Stomach (tissue), 9 donors: ENCODE results near the gene PIANP. TPM values are rescaled to one million over a fixed set of nuclear protein-coding genes. Genes with fewer than 3 reads are reported as not detected.

ENCODE experiments used
- DNase-seq, 2 donors: peaks; one replicate each; pipeline versions ENCODE4 v3.0.0 to v3.0.0-alpha.2; 2013 to 2019
- H3K27ac ChIP-seq, 5 donors: fragments of 200-600 bp in 4 of 5; sonication (generic) in 4 of 5; one replicate each; pipeline ENCODE4 v1.5.1; 2013 to 2019; ENCODE audit warnings: mild to moderate bottlenecking in 1 of 5, moderate library complexity in 1 of 5
- H3K27me3 ChIP-seq, 3 donors: fragments of 200-600 bp; sonication (generic); one replicate each; pipeline ENCODE4 v1.5.1; 2017 to 2019; ENCODE audit warnings: mixed run types in 1 of 3
- H3K36me3 ChIP-seq, 4 donors: fragments of 200-600 bp; sonication (generic); 1 replicate in 3 of 4; 2 replicates in 1 of 4; pipeline ENCODE4 v1.5.1; 2016 to 2019
- H3K4me1 ChIP-seq, 4 donors: fragments of 200-600 bp; sonication (generic); one replicate each; pipeline ENCODE4 v1.5.1; 2016 to 2019
- H3K4me3 ChIP-seq, 4 donors: fragments of 200-600 bp; sonication (generic) in 3 of 4; one replicate each; pipeline ENCODE4 v1.5.1; 2016 to 2019; ENCODE audit warnings: mild to moderate bottlenecking in 1 of 4
- H3K9me3 ChIP-seq, 4 donors: fragments of 200-600 bp; sonication (generic); one replicate each; pipeline ENCODE4 v1.5.1; 2016 to 2019
- EP300 ChIP-seq: sonication (generic); formaldehyde crosslinking; IDR thresholded peaks from one replicate; pipeline ENCODE4 v1.6.1; 2017; ENCODE audit warnings: antibody characterized with exemption
- POLR2A ChIP-seq, 4 donors: fragments of 450-650 bp; IDR thresholded peaks; one replicate each; pipeline ENCODE4 v1.6.1; 2016; ENCODE audit warnings: antibody characterized with exemption in 4 of 4, control low read depth in 2 of 4, mild to moderate bottlenecking in 1 of 4, moderate library complexity in 1 of 4
- POLR2AphosphoS5 ChIP-seq, 3 donors: sonication (generic); formaldehyde crosslinking; IDR thresholded peaks; one replicate each; pipeline ENCODE4 v1.6.1; 2016; ENCODE audit warnings: antibody characterized with exemption in 3 of 3
- WGBS, 5 donors: extraction: QIAGEN DNeasy Blood & Tissue Kit in 3 of 5; methylation state at CpG; one replicate each; pipeline versions ENCODE4 v1.1.5 to v1.1.7; 2013 to 2018; 5-methylcytosine and 5-hydroxymethylcytosine counted together
- intact Hi-C: fragments of 100-400 bp; cut with DNase I; formaldehyde crosslinking; loops from one replicate; pipeline ENCODE4 v1.15.1; 2023; ENCODE audit warnings: low total_unique reads
- polyA plus RNA-seq, 3 donors: library from polyadenylated mRNA; stranded (reverse); fragments of 200-250 nt; gene quantifications; one replicate each; pipeline ENCODE4 v1.2.3, GENCODE V29; 2013
- total RNA-seq, 5 donors: library from RNA; depleted of rRNA; stranded (reverse); fragments of >200 nt; gene quantifications; one replicate each; pipeline versions ENCODE4 v1.1.0 to v1.2.3, GENCODE V29; 2014 to 2016
- TF ChIP-seq, protein P1 (sequence below), 7 experiments: fragments of 450-650 bp in 4 of 7; fragments of 200-600 bp in 3 of 7; sonication (generic) in 3 of 7; IDR thresholded peaks; one replicate each; pipeline ENCODE4 v1.5.1; 2016 to 2019; ENCODE audit warnings: antibody characterized with exemption in 7 of 7, control low read depth in 2 of 7, mild to moderate bottlenecking in 1 of 7
- donor health status: healthy with polysubstance abuse.
- donor health status: Bipolar disorder and iron deficiency.
- donor health status: healthy.

PIANP gene
- total and polyA plus RNA-seq, 8 donors: 0.14 to 1.7 (median 0.50) TPM; not detected in 3

DNA sequence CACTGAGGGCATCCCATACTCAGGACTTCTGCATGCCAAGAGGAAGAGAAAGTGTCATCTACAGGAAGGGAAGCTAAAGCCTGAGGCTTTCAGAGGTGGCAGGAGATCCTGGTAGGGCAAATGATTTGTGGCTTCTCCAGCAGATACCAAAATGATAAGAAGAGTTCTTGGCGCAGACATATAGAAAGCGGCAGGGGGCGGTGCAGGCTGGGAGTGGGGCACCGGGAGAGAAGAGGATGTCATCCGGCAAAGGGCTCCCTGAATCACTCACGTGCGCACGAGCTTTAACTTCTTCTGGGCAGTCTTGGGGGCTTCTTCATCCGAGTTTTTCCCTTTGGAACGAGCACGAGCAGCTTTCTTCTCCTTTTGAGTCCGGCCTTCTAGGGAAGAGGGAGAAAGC, 48.2 kb downstream of the PIANP start:
- H3K27ac ChIP-seq: peak overlapping the region in 1 of 5 donors; percentile 15
- TF ChIP-seq, protein P1, sequence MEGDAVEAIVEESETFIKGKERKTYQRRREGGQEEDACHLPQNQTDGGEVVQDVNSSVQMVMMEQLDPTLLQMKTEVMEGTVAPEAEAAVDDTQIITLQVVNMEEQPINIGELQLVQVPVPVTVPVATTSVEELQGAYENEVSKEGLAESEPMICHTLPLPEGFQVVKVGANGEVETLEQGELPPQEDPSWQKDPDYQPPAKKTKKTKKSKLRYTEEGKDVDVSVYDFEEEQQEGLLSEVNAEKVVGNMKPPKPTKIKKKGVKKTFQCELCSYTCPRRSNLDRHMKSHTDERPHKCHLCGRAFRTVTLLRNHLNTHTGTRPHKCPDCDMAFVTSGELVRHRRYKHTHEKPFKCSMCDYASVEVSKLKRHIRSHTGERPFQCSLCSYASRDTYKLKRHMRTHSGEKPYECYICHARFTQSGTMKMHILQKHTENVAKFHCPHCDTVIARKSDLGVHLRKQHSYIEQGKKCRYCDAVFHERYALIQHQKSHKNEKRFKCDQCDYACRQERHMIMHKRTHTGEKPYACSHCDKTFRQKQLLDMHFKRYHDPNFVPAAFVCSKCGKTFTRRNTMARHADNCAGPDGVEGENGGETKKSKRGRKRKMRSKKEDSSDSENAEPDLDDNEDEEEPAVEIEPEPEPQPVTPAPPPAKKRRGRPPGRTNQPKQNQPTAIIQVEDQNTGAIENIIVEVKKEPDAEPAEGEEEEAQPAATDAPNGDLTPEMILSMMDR (IDR thresholded peaks at IDR 0.05): no peak
- TF ChIP-seq POLR2A (IDR thresholded peaks at IDR 0.05): no peak
- no peak for TF ChIP-seq EP300
- TF ChIP-seq POLR2AphosphoS5 (IDR thresholded peaks at IDR 0.05): no peak
- H3K4me1 ChIP-seq: peaks cover 0 to 14% (median 4%) of the 10 kb centered on the region in 4 donors
- WGBS, 5 donors: 85 to 95% (median 90%) methylated on average over 11 to 12 of the region's 12 CpGs
- intact Hi-C loops: no loop called here
- peaks cover 61 to 96% (median 95%) of the 10 kb centered on the region in 4 donors for H3K36me3 ChIP-seq
- H3K9me3 ChIP-seq: no peaks in the 10 kb centered on the region
- H3K4me3 ChIP-seq: no peak overlapping the region
- no peak for DNase-seq
- H3K27me3 ChIP-seq: no peaks in the 10 kb centered on the region

DNA sequence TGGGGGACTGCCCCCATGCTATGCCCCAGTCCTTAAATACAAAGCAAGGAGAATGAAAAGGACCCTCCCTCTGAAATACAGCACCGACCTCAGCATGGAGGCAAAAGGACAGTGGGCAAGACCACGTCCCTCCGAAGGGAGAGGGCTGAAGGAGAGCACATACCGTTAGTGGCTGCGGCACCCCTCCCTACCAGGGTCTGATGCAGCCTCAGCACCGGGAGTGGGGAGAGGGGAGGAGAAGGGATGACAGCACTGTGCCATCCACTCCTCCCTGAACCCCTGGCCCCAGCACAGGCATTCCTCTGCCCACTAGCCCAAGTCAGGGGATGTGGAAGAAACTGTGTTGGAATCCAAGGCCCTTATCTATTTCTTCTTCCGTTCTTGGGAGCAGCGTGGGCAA, 49.8 kb downstream of the PIANP start:
- Histone ChIP-seq H3K27me3 (no peaks in the 10 kb centered on the region), H3K4me1 (peaks cover 7 to 19% (median 13%) of the 10 kb centered on the region in 4 donors), H3K9me3 (no peaks in the 10 kb centered on the region), H3K27ac (no peak overlapping the region), H3K4me3 (no peak overlapping the region), H3K36me3 (peaks cover 46 to 81% (median 79%) of the 10 kb centered on the region in 4 donors)
- TF ChIP-seq POLR2A (IDR thresholded peaks at IDR 0.05) (no peak), EP300 (no peak), POLR2AphosphoS5 (IDR thresholded peaks at IDR 0.05) (no peak)
- TF ChIP-seq, protein P1 (IDR thresholded peaks at IDR 0.05): no peak
- no peak for DNase-seq
- intact Hi-C loops: no loop called here
- 86 to 93% (median 87%) methylated on average over 7 to 8 of the region's 8 CpGs for WGBS, 5 donors

DNA sequence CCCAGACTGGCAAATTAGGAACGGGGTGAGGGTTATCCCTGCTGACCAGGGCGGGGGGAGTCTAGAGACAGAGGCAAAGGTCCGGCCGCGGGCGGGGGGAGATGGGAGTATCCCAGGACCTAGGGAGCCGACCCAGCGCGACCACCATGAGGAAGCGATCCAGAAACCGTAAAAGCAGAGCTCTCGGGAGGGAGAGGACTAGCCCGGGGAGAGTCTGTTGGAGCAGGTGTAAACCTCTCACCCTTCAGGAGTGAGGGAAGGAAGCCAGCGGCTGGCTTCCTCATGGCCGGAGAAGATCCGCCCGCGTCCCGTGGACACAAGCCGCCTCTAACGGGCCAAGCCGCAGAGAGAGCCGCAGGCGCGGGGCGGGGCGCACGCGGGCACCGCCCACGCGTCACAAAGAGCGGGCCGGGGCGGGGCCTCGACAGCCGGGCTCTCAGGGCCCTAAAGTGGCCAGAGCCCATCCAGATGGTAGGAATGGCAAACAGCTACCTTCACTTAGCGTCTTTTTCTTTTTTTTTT, 53.5 kb downstream of the PIANP start, which contains the start of gene ACRBP:
TSS of gene ACRBP (minus strand) at position 350 of the 522 bp plus-strand sequence. CDS start at position 284, 66 bp downstream.
- Histone ChIP-seq H3K4me3 (peak within 1 kb of the TSS; percentile 48 to 57 (median 50)), H3K36me3 (peaks cover 16 to 44% (median 43%) of the 10 kb centered on the region in 4 donors), H3K27me3 (no peaks in the 10 kb centered on the region), H3K27ac (peak within 1 kb of the TSS in 3 of 5 donors; percentile 62 to 81 (median 73)), H3K9me3 (no peaks in the 10 kb centered on the region), H3K4me1 (peaks cover 7 to 19% (median 15%) of the 10 kb centered on the region in 4 donors)
- 1 to 9% (median 4%) methylated on average over 21 to 38 of the region's 38 CpGs for WGBS, 5 donors
- intact Hi-C loops: no loop called here
- TF ChIP-seq, protein P1 (IDR thresholded peaks at IDR 0.05): no peak
- peak; percentile 31 to 71 (median 42) for TF ChIP-seq POLR2AphosphoS5 (IDR thresholded peaks at IDR 0.05)
- peak; percentile 83 to 91 for DNase-seq

DNA sequence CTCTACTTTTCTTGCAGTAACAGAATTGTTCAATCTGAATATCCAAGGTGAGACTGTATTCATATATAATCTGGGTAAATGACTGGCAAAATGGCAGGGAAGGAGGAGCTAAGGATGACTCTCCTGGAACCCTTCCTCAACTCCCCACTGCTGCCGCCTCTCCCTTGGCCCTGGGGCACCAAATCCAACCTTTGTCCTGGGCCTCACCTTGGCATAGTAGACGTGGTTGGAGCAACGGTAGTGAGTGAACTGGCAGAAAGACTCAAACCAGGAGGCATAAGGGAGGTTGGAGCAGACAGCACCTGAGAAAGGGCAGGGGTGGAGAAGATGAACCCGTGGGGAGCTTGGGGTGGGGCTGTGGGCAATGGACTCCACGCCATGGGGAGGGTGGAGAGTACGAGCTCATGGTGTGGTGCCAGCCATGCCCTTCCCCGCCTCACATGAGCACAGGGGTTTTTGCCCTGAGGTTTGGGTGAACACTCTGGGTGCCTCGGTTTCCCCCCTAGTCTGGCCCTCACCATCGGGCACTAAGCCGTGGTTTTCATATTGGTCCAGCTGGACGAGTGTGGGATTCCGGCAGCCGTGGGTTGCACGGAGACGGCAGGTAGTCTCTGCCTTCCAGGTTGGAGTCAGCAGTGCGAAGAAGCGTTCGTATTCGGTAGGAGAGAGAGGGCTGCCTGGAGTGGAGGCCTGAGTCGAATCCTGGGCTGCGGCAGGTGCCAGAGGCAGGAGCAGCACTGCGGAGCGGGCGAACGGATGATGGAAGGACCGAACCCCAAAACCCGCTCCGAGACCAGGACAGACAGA, 54.1 kb downstream of the PIANP start:
- Histone ChIP-seq H3K4me3 (peak overlapping the region; percentile 48 to 57 (median 50)), H3K36me3 (peaks cover 14 to 37% (median 37%) of the 10 kb centered on the region in 4 donors), H3K4me1 (peaks cover 7 to 19% (median 15%) of the 10 kb centered on the region in 4 donors), H3K27ac (peak overlapping the region in 3 of 5 donors; percentile 62 to 81 (median 73)), H3K9me3 (no peaks in the 10 kb centered on the region), H3K27me3 (no peaks in the 10 kb centered on the region)
- DNase-seq: no peak
- TF ChIP-seq EP300 (no peak), POLR2A (IDR thresholded peaks at IDR 0.05) (no peak), POLR2AphosphoS5 (IDR thresholded peaks at IDR 0.05) (no peak)
- TF ChIP-seq, protein P1 (IDR thresholded peaks at IDR 0.05): no peak
- WGBS, 5 donors: 51 to 65% (median 58%) methylated on average over 21 to 28 of the region's 28 CpGs
- intact Hi-C loops: no loop called here
